ENCODE results near the gene ENDOD1.

DNA sequence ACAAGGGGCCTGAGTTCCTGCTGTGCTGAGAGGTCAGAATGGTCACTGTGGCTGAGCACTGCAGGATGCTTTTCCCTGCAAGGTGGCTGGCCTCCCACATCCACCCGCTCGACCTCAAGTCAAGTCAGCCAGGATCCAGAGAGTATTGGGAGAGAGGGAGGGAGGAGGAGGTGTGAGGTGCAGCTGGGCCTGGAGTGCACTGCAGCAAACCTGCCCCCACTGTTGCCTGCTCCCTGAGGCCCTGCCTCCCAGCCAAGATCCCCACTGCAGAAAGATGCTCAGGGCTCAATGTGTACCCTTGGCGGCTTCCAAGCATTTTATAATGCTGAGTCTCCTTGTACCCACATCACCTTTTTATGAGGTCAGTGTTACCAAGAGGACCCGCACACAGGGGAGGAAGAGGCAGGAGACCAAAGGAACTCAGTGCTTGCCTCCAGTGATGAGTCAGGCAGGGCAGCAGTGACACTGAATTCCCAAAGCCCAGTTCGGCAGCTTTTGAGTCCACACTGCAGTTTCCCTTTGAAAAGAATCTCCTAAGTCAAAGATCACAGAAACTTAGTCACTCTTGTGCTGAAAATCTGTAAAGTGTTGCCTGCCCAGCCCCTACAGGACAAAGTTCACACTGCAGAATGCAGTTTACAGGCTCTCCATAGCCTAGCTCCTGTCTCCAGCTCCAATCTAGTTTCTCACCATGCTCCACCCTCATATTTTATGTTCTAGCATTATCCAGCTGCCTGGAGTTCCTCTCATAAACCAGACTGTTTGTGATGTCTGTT lies 3.1 kb downstream of the ENDOD1 start:
- TF ChIP-seq, protein P1, sequence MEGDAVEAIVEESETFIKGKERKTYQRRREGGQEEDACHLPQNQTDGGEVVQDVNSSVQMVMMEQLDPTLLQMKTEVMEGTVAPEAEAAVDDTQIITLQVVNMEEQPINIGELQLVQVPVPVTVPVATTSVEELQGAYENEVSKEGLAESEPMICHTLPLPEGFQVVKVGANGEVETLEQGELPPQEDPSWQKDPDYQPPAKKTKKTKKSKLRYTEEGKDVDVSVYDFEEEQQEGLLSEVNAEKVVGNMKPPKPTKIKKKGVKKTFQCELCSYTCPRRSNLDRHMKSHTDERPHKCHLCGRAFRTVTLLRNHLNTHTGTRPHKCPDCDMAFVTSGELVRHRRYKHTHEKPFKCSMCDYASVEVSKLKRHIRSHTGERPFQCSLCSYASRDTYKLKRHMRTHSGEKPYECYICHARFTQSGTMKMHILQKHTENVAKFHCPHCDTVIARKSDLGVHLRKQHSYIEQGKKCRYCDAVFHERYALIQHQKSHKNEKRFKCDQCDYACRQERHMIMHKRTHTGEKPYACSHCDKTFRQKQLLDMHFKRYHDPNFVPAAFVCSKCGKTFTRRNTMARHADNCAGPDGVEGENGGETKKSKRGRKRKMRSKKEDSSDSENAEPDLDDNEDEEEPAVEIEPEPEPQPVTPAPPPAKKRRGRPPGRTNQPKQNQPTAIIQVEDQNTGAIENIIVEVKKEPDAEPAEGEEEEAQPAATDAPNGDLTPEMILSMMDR (IDR thresholded peaks at IDR 0.05), result peak; percentile 53
- no peak for TF ChIP-seq EZH2 (IDR thresholded peaks at IDR 0.05)
- no peak for TF ChIP-seq EZH2phosphoT487 (IDR thresholded peaks at IDR 0.05)
